ENCODE results near the gene STUM. TPM values are rescaled to one million over a fixed set of nuclear protein-coding genes. Genes with fewer than 3 reads are reported as not detected.

Gene STUM
- total RNA-seq, 1 experiment from 2014 or later, result 0.37 TPM

- BruUV-seq (replicated peaks), result no TSS peak
- no peak overlapping the region for H3K27ac Mint-ChIP-seq (ENCODE audit: low read depth, unreplicated experiment)
- DNase-seq (ENCODE audit: unreplicated experiment), result no peak
- CTCF ChIA-PET, result interaction anchor here (0.6 to 2.4 kb wide), 6 partner anchors 23 to 1141 kb away, joined by 3 to 10 read pairs (median 3); no protein-coding TSS in a partner anchor
- TF ChIP-seq, protein P1, sequence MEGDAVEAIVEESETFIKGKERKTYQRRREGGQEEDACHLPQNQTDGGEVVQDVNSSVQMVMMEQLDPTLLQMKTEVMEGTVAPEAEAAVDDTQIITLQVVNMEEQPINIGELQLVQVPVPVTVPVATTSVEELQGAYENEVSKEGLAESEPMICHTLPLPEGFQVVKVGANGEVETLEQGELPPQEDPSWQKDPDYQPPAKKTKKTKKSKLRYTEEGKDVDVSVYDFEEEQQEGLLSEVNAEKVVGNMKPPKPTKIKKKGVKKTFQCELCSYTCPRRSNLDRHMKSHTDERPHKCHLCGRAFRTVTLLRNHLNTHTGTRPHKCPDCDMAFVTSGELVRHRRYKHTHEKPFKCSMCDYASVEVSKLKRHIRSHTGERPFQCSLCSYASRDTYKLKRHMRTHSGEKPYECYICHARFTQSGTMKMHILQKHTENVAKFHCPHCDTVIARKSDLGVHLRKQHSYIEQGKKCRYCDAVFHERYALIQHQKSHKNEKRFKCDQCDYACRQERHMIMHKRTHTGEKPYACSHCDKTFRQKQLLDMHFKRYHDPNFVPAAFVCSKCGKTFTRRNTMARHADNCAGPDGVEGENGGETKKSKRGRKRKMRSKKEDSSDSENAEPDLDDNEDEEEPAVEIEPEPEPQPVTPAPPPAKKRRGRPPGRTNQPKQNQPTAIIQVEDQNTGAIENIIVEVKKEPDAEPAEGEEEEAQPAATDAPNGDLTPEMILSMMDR (IDR thresholded peaks at IDR 0.05; ENCODE audit: unreplicated experiment), result no peak
- POLR2A ChIA-PET, result interaction anchor here (1.0 to 1.8 kb wide), 4 partner anchors 8 to 15 kb away, joined by 3 to 5 read pairs (median 4); no protein-coding TSS in a partner anchor
- intact Hi-C loops (cut with micrococcal nuclease), result no loop called here
- no peak overlapping the region for H3K4me3 Mint-ChIP-seq (ENCODE audit: unreplicated experiment)
- H3K27me3 Mint-ChIP-seq (ENCODE audit: insufficient read depth, unreplicated experiment), result peaks cover 72% of the 10 kb centered on the region
- no peaks in the 10 kb centered on the region for H3K4me1 Mint-ChIP-seq (ENCODE audit: insufficient read depth, unreplicated experiment)
- H3K36me3 Mint-ChIP-seq (ENCODE audit: insufficient read depth, unreplicated experiment), result no peaks in the 10 kb centered on the region
- H3K9me3 Mint-ChIP-seq (ENCODE audit: unreplicated experiment), result no peaks in the 10 kb centered on the region
Measured at GRCh38 chr1:226519135-226519534, 29.4 kb upstream of the STUM start.

GRCh38 chr1:226519716-226520598 is 28.6 kb upstream of the STUM start:
- Mint-ChIP-seq H3K27me3 (ENCODE audit: insufficient read depth, unreplicated experiment) (peaks cover 72% of the 10 kb centered on the region), H3K27ac (ENCODE audit: low read depth, unreplicated experiment) (no peak overlapping the region), H3K4me3 (ENCODE audit: unreplicated experiment) (no peak overlapping the region), H3K4me1 (ENCODE audit: insufficient read depth, unreplicated experiment) (no peaks in the 10 kb centered on the region), H3K36me3 (ENCODE audit: insufficient read depth, unreplicated experiment) (no peaks in the 10 kb centered on the region), H3K9me3 (ENCODE audit: unreplicated experiment) (no peaks in the 10 kb centered on the region)
- BruUV-seq (replicated peaks), result no TSS peak
- ChIA-PET CTCF (interaction anchor here (0.6 to 2.4 kb wide), 5 partner anchors 13 to 96 kb away, joined by 3 to 10 read pairs (median 3); no protein-coding TSS in a partner anchor), POLR2A (interaction anchor here (0.7 to 1.8 kb wide), 5 partner anchors 9 to 64 kb away, joined by 3 to 5 read pairs (median 4); no protein-coding TSS in a partner anchor)
- no peak for DNase-seq (ENCODE audit: unreplicated experiment)
- intact Hi-C loops (cut with micrococcal nuclease), result no loop called here
- TF ChIP-seq, protein P1 (IDR thresholded peaks at IDR 0.05; ENCODE audit: unreplicated experiment), result no peak

- no peak overlapping the region for H3K4me3 Mint-ChIP-seq (ENCODE audit: unreplicated experiment)
- POLR2A ChIA-PET, result interaction anchor here (0.7 to 1.8 kb wide), 3 partner anchors 10 to 64 kb away, joined by 3 to 5 read pairs (median 4); no protein-coding TSS in a partner anchor
- no peak overlapping the region for H3K27ac Mint-ChIP-seq (ENCODE audit: low read depth, unreplicated experiment)
- CTCF ChIA-PET, result interaction anchor here (0.6 to 2.4 kb wide), 4 partner anchors 13 to 1263 kb away, joined by 3 to 10 read pairs (median 4); no protein-coding TSS in a partner anchor
- intact Hi-C loops (cut with micrococcal nuclease), result no loop called here
- TF ChIP-seq, protein P1 (IDR thresholded peaks at IDR 0.05; ENCODE audit: unreplicated experiment), result no peak
- no peak for DNase-seq (ENCODE audit: unreplicated experiment)
- H3K4me1 Mint-ChIP-seq (ENCODE audit: insufficient read depth, unreplicated experiment), result no peaks in the 10 kb centered on the region
- H3K9me3 Mint-ChIP-seq (ENCODE audit: unreplicated experiment), result no peaks in the 10 kb centered on the region
- BruUV-seq (replicated peaks), result no TSS peak
- no peaks in the 10 kb centered on the region for H3K36me3 Mint-ChIP-seq (ENCODE audit: insufficient read depth, unreplicated experiment)
- H3K27me3 Mint-ChIP-seq (ENCODE audit: insufficient read depth, unreplicated experiment), result peaks cover 65% of the 10 kb centered on the region
Measured at GRCh38 chr1:226520640-226521355, 27.8 kb upstream of the STUM start.
